ENCODE results near the gene SNRNP200.

GRCh38 chr2:96354492-96354891, 49.1 kb upstream of the SNRNP200 start:
- TF ChIP-seq EP300 (IDR thresholded peaks at IDR 0.05) (no peak), CTCF (IDR thresholded peaks at IDR 0.05) (no peak), POLR2AphosphoS5 (IDR thresholded peaks at IDR 0.05) (no peak), POLR2A (IDR thresholded peaks at IDR 0.05; ENCODE audit: low read depth) (no peak)
